GM19023 (cell line): ENCODE results near the gene LAYN.

Experiments
- ATAC-seq: cut with Tn5 transposase; IDR thresholded peaks from one replicate; pipeline ENCODE4 v1.9.1; 2021; ENCODE audit warnings: mild to moderate bottlenecking, moderate library complexity; ENCODE audit not compliant: unreplicated experiment

Gene LAYN

DNA sequence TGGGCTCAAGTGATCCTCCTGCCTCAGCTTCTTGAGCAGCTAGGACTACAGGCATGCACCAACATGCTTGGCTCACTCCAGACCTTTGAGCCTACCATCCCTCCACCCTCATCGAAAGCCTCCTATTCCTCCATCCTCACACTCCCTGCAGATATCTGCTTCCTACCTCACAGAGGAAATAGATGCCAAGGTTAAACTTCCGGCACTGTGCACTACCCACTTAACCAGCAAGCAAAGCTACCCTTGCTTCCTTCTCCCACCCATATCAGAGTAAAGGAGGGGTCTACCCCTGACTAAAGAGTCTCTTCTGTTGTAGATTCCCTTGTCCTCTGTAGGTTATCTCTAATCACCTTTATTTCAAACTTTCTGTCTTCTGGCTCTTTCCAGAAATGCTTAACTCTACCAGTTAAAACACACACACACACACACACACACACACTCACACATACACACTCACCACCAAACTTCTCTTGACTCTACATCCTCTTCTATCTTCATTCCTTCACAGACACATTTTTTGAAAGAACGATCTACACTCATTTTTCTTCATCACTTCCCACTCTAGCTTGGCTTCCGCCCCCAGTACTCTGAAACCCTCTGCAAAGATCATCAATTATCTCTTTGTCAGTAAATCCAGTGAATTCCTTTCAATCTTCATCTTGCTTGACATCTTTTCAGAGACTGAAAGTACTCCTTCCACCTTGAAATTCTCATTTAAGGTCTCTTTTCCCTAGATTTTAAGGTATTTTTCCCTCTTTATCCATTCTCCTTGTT lies 50.9 kb downstream of the LAYN start:
- no peak for ATAC-seq

DNA sequence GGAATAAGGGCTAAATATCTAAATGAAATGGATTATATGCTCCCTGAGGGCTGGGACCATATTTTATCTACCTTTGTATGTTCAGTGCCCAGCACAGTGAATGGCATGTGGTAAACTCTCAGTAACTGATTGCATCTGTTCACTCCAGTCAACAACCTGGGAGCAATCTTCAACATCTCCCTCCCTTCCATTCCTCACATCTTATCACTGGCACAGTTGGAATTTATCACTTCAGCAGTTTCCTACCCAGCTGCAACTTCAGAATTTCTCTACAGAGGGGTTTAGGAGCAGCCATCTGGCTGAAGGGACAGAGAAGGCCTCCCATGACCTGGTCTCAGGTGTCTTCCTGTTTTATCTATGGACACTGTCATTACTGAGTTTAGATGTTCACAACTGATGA lies 52.0 kb downstream of the LAYN start:
- no peak for ATAC-seq

DNA sequence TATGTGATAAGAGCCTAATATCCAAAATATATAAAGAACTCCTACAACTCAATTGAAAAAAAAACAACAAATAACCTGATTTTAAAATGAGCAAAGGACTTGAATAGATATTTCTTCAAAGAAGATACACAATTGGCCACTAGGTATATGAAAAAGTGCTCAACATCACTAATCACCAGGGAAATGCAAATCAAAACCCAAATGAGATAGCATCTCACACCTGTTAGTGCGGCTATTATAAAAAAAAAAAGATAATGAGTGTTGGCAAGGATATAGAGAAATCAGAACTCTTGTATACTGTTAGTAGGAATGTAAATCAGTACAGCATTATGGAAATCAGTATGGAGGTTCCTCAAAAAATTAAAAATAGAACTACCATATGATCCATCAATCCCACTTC lies 55.8 kb downstream of the LAYN start:
- ATAC-seq, result no peak

DNA sequence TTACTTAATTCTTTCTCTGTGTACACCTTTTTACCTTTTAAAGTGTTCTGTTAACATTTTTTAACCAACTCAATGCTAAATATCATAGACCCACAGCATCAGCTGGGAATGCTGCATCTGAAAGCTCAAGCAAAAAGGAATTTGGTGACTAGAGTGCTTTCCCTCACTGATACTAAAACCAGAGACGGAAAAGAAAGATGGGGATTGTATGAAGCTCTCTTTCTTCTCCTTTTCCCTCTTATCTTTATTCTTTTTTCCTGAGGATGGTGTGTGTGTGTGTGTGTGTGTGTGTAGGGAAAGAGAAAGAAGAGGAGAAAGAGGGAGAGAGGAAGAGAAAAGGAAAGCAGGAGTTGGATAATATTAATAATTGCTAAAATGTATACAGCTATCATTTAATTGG lies 57.6 kb downstream of the LAYN start:
- ATAC-seq, result no peak

DNA sequence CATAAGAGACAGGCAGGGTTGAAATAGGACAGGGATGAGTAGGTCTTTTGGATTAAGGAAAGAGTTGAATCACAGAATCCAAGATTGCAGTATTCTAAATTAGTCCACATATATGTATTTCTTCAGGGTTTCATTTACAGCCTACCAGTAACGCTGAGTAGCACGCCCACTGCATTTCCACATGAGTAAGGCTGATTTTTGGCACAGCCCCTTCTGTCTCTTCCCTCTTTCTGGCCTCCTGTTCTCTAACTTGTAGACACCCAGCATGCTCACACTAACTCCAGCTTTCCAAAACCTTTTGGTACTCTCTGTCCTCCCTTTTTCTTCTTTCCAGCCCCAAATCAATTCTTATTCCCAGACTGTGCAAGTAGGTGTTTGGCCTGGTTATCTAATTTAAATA lies 58.0 kb downstream of the LAYN start:
- ATAC-seq, result no peak

DNA sequence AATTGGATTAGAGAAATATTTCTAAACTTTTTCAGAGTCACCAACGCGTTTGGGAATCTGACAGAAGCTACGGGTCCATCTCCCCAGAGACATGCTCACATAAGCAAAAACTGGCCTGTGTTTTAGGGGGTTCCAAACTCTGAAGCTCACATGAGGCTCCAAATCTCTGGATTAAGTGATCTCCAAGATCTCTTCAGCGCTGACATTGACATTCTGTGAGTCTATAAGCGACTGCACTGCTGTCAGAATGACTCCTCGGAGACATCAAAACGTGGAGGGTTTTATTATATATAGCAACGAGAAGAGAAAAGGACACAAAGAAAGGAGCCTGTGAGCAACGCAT lies 61.1 kb downstream of the LAYN start:
- no peak for ATAC-seq

DNA sequence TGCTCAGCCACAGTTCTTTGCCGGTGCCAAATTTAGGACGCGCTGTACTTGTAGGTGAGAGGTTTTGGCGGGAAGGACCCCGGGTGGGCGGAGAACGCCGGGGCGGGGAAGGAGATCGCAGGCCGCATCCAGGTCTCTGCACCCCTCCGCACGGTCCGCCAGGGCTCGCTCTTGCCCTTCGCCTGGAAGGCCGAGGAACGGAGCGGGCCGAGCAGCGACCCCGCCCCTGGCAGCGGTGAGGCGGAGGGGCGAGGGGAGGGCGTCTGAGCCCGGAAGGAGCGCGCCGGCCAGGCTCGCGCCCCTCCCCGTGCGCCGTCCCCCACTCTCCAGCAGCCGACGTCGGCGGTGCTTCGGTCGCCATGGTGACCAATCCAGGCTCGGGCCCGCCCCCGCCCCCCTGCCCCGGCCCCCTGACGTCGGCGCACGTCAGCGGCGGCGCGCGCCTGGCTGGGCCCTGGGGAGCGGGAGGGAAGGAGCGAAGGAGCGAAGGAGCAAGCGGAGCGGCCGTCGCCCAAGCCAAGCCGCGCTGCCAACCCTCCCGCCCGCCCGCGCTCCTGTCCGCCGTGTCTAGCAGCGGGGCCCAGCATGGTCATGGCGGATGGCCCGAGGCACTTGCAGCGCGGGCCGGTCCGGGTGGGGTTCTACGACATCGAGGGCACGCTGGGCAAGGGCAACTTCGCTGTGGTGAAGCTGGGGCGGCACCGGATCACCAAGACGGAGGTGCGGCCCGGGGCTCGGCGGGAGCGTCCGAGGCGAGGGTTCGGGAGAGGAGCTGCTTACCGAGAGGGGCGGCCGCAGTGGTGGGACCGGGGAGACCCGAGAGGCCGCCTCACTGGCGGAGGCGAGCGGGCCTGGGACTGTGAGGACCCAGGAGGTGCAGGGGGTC lies 61.7 kb downstream of the LAYN start, which contains the start of gene SIK2:
Gene SIK2, plus strand, starts transcription at position 471 of the 886 bp plus-strand sequence. Its CDS starts 115 bp downstream, at position 586.
- peak; percentile 85 for ATAC-seq

DNA sequence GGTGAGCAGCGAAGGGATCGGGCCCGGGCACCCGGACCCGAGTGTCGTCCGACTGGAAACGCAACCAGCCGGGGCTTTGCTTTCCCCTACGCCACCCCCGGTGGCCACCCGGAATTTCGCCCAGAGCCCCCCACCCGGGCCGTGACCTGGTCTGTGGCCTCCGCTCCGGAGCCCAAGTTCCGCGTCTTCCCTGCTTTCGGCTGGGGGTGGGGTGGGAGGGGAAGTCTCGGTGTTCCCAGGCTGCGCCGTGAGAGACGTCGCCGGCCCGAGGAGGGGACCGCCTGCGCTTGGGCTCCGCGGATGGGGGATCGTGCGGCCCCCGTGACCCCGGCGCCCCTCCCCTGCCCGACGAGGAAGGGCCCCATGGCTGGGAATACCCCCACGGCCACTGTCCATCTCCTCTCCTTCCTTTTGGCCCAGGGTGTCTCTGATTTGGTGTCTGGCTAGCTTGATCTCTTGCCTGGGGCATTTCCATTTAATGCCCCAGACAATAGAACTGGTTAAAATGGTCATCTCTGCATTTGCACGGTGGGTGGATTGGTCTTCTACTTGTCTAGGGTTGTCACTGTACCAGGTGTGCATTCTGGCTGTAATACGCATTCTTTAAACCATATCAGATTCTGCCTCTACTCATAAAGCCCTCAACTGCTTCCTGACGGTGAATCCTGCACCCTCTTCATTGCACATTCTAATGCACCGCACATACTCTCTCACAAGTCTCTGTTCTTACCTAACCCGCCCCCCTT lies 62.5 kb downstream of the LAYN start:
- no peak for ATAC-seq

DNA sequence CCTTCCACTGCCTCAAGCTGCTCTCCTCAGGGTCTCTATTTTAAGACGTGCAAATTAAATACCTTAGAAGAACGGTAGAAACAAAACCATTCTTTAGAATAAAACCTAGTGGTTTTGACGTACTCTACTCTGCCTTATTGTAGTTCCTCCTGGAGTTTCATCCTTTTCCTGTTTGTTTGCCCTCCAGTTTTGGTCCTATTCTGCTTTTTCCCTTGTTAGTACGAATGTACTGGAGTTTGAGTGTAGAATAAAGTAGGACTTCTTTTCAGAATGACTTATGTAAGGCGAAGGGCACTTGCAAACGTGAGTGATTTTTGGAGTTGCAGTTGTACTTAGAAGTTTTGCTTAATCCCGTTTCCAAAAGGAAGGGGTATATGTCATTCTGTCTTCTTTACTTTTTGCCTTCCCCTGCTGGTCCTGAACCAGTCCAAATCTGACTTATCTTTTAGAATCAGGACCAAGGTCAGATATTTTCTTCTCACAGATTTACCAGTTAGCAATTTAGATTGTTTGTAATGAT lies 63.2 kb downstream of the LAYN start:
- no peak for ATAC-seq

DNA sequence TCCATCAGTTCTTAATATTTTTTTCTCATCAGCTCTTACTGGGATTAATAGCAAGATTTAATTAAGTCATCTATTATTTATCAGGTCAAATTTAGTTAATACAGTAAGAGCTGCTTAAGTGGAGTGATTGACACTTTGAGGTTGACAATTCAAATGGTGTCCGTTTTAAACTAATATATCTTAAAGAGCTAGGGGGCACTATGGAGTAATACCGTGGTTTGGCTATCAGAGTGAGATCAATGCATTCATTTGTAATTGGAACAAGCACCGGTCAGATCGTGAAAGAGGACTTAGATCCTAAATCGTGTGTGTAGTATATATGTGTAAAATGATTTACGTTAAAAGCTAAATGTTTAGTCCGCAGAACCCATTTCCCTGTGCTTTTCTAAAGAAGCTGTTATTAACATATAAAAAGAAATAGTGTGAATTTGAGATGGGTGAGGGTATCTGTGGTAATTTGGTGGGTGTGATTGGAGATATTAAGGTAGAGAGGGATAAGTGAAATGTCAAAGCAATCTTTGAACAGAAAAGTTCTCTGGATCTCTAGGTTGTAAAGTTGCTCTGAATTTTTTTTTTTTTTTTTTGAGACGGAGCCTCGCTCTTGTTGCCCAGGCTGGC lies 64.0 kb downstream of the LAYN start:
- ATAC-seq, result no peak

DNA sequence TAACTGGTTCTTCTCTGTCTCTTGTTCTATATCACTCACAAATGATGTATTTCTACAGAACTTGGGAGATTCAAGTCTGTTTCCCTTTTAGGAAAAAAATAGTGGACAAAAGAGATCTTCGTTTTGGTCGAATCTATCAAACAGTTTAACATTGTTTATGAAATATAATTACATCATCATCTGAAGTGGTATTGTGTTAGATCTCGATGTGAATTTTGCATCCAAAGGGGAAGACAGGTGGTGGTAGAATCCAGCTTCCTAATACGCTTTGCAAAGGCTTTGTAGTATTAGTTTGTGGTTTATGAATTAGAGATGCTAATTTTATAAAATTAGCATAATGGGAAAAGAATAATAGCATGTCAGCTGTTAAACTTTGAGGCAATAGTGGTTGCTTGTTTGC lies 65.2 kb downstream of the LAYN start:
- no peak for ATAC-seq

DNA sequence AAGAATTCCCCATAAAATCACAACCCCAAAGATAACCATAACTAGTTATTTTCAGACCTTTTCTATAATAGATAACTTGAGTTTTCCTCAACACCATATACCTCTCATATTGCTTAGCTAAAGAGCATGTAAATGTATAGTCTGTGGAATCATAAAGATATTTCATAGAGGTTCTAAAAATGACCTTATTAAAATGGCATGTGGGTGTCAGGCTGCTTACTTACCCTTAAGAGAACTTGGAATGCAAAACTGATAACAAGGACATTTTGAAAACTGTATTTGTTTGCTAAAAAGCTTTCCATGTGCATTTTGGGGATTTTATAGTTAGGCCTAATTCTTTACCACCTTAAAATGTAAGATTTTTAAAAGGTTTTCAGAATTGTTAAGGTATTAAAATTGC lies 66.5 kb downstream of the LAYN start:
- ATAC-seq, result no peak

DNA sequence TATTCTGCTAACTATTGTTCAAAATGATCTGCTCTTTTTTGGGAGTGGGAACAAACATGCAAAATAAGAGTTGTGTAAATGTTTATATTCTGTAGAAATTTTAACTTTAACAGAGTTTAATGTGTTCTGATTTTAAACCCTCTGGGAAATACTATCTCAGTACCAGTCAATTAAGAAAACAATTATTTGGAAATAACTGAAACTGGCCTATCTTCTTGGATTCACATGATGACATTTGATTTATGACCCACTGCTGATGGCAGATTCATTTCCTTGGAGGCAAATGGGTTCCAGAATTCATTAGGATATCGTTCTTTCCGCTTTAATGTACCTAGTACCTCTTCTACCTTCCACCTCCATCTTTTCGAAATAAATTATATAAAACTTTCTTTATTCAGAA lies 67.2 kb downstream of the LAYN start:
- no peak for ATAC-seq
